Stomach (tissue), 9 donors: ENCODE measurements around the gene C1GALT1. TPM values are rescaled to one million over a fixed set of nuclear protein-coding genes. Genes with fewer than 3 reads are reported as not detected.

Experiments used
- DNase-seq, 2 donors: peaks; one replicate each; pipeline versions ENCODE4 v3.0.0 to v3.0.0-alpha.2; 2013 to 2019
- H3K27ac ChIP-seq, 5 donors: fragments of 200-600 bp in 4 of 5; sonication (generic) in 4 of 5; one replicate each; pipeline ENCODE4 v1.5.1; 2013 to 2019; ENCODE audit warnings: mild to moderate bottlenecking in 1 of 5, moderate library complexity in 1 of 5
- H3K27me3 ChIP-seq, 3 donors: fragments of 200-600 bp; sonication (generic); one replicate each; pipeline ENCODE4 v1.5.1; 2017 to 2019; ENCODE audit warnings: mixed run types in 1 of 3
- H3K36me3 ChIP-seq, 4 donors: fragments of 200-600 bp; sonication (generic); 1 replicate in 3 of 4; 2 replicates in 1 of 4; pipeline ENCODE4 v1.5.1; 2016 to 2019
- H3K4me1 ChIP-seq, 4 donors: fragments of 200-600 bp; sonication (generic); one replicate each; pipeline ENCODE4 v1.5.1; 2016 to 2019
- H3K4me3 ChIP-seq, 4 donors: fragments of 200-600 bp; sonication (generic) in 3 of 4; one replicate each; pipeline ENCODE4 v1.5.1; 2016 to 2019; ENCODE audit warnings: mild to moderate bottlenecking in 1 of 4
- H3K9me3 ChIP-seq, 4 donors: fragments of 200-600 bp; sonication (generic); one replicate each; pipeline ENCODE4 v1.5.1; 2016 to 2019
- CTCF ChIP-seq, 7 experiments: fragments of 450-650 bp in 4 of 7; fragments of 200-600 bp in 3 of 7; sonication (generic) in 3 of 7; IDR thresholded peaks; one replicate each; pipeline ENCODE4 v1.5.1; 2016 to 2019; ENCODE audit warnings: antibody characterized with exemption in 7 of 7, control low read depth in 2 of 7, mild to moderate bottlenecking in 1 of 7
- EP300 ChIP-seq: sonication (generic); formaldehyde crosslinking; IDR thresholded peaks from one replicate; pipeline ENCODE4 v1.6.1; 2017; ENCODE audit warnings: antibody characterized with exemption
- POLR2A ChIP-seq, 4 donors: fragments of 450-650 bp; IDR thresholded peaks; one replicate each; pipeline ENCODE4 v1.6.1; 2016; ENCODE audit warnings: antibody characterized with exemption in 4 of 4, control low read depth in 2 of 4, mild to moderate bottlenecking in 1 of 4, moderate library complexity in 1 of 4
- POLR2AphosphoS5 ChIP-seq, 3 donors: sonication (generic); formaldehyde crosslinking; IDR thresholded peaks; one replicate each; pipeline ENCODE4 v1.6.1; 2016; ENCODE audit warnings: antibody characterized with exemption in 3 of 3
- WGBS, 5 donors: extraction: QIAGEN DNeasy Blood & Tissue Kit in 3 of 5; methylation state at CpG; one replicate each; pipeline versions ENCODE4 v1.1.5 to v1.1.7; 2013 to 2018; 5-methylcytosine and 5-hydroxymethylcytosine counted together
- intact Hi-C: fragments of 100-400 bp; cut with DNase I; formaldehyde crosslinking; loops from one replicate; pipeline ENCODE4 v1.15.1; 2023; ENCODE audit warnings: low total_unique reads
- polyA plus RNA-seq, 3 donors: library from polyadenylated mRNA; stranded (reverse); fragments of 200-250 nt; gene quantifications; one replicate each; pipeline ENCODE4 v1.2.3, GENCODE V29; 2013
- total RNA-seq, 5 donors: library from RNA; depleted of rRNA; stranded (reverse); fragments of >200 nt; gene quantifications; one replicate each; pipeline versions ENCODE4 v1.1.0 to v1.2.3, GENCODE V29; 2014 to 2016
- donor health status: healthy with polysubstance abuse.
- donor health status: Bipolar disorder and iron deficiency.
- donor health status: healthy.

The C1GALT1 gene
- total and polyA plus RNA-seq, 8 donors: 2.6 to 50.9 (median 14.7) TPM

DNA sequence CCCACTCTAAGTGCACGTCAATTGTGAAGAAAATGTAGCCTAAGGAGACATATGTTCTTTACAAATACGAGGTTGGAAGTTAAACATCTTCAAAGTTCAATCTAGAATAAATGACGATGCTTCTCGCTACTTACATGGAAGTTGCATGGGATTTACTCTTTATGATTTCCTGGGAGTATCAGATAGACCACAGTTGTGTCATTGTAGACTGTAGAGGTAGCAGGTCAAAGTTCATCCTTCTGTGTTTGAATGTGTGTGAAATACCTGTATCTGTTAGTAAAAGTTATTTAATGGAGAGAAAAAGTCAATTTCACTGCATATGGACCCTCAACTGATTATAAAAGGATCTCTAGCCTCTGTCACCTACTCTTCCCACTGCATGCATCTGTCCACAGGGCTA is 112.6 kb downstream of the C1GALT1 start:
- Histone ChIP-seq H3K27ac (no peak overlapping the region), H3K9me3 (no peaks in the 10 kb centered on the region), H3K27me3 (no peaks in the 10 kb centered on the region), H3K4me1 (no peaks in the 10 kb centered on the region), H3K4me3 (no peak overlapping the region), H3K36me3 (no peaks in the 10 kb centered on the region)
- TF ChIP-seq CTCF (IDR thresholded peaks at IDR 0.05) (no peak), POLR2A (IDR thresholded peaks at IDR 0.05) (no peak), EP300 (no peak), POLR2AphosphoS5 (IDR thresholded peaks at IDR 0.05) (no peak)
- intact Hi-C loops: no loop called here
- DNase-seq: no peak
- WGBS, 5 donors: 79 to 92% (median 83%) methylated on average over 4 of the region's 4 CpGs
